Activated naive CD8-positive, alpha-beta T cell treated with anti-CD3 and anti-CD28 coated beads, Interleukin-2, amount 50 U/mL, for 24 hours (primary cell): ENCODE results near the gene AOC3.

Experiments used
- ATAC-seq: fragments of 150-1000 bp; cut with Tn5 transposase; one replicate; pipeline ENCODE4 v1.10.0; 2021
- DNase-seq: peaks from one replicate; pipeline ENCODE4 v3.0.0; 2021
- H3K27ac Mint-ChIP-seq: one replicate; pipeline ENCODE4 v1.8.0; 2021; ENCODE audit warnings: mild to moderate bottlenecking, mixed read lengths
- H3K27me3 Mint-ChIP-seq: one replicate; pipeline ENCODE4 v1.8.0; 2021; ENCODE audit warnings: mixed read lengths
- H3K36me3 Mint-ChIP-seq: one replicate; pipeline ENCODE4 v1.8.0; 2021; ENCODE audit warnings: low read depth, mixed read lengths
- H3K4me1 Mint-ChIP-seq: one replicate; pipeline ENCODE4 v1.8.0; 2021; ENCODE audit warnings: mixed read lengths
- H3K4me3 Mint-ChIP-seq: one replicate; pipeline ENCODE4 v1.8.0; 2021; ENCODE audit warnings: mild to moderate bottlenecking, moderate library complexity, mixed read lengths
- H3K9me3 Mint-ChIP-seq: one replicate; pipeline ENCODE4 v1.8.0; 2021; ENCODE audit warnings: mixed read lengths

Gene AOC3, protein sequence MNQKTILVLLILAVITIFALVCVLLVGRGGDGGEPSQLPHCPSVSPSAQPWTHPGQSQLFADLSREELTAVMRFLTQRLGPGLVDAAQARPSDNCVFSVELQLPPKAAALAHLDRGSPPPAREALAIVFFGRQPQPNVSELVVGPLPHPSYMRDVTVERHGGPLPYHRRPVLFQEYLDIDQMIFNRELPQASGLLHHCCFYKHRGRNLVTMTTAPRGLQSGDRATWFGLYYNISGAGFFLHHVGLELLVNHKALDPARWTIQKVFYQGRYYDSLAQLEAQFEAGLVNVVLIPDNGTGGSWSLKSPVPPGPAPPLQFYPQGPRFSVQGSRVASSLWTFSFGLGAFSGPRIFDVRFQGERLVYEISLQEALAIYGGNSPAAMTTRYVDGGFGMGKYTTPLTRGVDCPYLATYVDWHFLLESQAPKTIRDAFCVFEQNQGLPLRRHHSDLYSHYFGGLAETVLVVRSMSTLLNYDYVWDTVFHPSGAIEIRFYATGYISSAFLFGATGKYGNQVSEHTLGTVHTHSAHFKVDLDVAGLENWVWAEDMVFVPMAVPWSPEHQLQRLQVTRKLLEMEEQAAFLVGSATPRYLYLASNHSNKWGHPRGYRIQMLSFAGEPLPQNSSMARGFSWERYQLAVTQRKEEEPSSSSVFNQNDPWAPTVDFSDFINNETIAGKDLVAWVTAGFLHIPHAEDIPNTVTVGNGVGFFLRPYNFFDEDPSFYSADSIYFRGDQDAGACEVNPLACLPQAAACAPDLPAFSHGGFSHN

DNA sequence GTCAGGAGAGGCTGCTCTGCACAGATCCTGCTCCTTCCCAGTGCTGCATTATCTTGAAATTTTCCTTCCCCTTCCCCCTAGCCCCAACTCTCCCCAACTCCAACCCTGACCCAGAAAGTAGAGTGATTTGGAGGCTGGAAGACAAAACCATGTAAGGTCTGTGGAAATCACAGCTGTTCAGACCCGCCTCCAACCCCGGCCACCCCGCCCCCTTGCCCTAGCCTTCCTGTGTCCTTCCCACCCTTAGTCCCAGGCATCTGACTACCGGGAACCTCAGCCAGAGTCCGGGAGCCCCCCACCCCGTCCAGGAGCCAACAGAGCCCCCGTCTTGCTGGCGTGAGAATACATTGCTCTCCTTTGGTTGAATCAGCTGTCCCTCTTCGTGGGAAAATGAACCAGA lies at the start of gene AOC3:
Gene AOC3, plus strand, starts transcription at position 246 of the 400 bp plus-strand sequence. Its CDS starts 145 bp downstream, at position 391.
- Mint-ChIP-seq H3K27me3 (peaks cover 3% of the 10 kb centered on the region), H3K36me3 (no peaks in the 10 kb centered on the region), H3K9me3 (no peaks in the 10 kb centered on the region), H3K27ac (no peak within 1 kb of the TSS), H3K4me1 (peaks cover 15% of the 10 kb centered on the region), H3K4me3 (no peak within 1 kb of the TSS)
- DNase-seq (no peak), ATAC-seq (no peak)

DNA sequence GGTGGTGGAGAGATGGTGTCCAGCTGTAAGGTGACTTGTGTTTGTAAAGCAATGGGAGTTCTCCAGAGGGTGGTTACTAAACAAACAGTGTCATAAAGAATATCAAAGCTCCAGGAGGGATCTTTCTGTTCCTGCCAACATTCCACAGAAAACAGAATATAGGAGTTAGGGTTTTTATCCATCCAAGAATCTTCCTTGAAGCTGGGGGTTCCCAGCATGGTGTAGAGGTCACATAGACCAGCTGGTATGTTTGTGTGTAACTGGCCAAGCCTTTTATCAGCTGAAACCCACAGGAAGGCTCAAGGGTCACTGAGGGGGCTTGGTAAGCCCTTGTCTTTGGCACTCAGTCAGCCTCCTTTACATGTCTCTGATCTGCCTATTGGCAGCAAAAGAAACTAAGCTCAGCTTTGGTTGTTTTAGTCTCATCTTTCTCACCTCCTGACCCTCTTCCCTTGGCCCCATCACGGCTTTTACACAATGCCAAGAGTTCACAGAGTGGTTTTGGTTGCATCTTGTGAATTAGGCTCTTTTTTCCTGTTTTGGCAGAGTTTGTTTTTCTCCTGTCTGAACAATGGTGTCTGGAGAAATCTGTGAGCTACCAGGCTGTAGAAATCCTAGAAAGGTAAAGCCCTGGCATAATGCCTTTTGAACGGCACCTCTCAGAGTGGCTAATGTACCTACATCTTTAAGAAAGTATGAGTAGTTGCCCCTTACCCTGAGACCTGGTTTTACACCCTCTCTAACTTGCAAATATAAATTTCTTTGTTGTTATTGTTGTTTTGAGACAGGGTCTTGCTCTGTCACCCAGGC lies 47.7 kb upstream of the AOC3 start:
- no peak overlapping the region for H3K4me3 Mint-ChIP-seq
- H3K36me3 Mint-ChIP-seq: peaks cover 2% of the 10 kb centered on the region
- H3K9me3 Mint-ChIP-seq: peaks cover 4% of the 10 kb centered on the region
- peaks cover 2% of the 10 kb centered on the region for H3K27me3 Mint-ChIP-seq
- H3K27ac Mint-ChIP-seq: no peak overlapping the region
- H3K4me1 Mint-ChIP-seq: peaks cover 6% of the 10 kb centered on the region
- ATAC-seq (no peak), DNase-seq (no peak)

DNA sequence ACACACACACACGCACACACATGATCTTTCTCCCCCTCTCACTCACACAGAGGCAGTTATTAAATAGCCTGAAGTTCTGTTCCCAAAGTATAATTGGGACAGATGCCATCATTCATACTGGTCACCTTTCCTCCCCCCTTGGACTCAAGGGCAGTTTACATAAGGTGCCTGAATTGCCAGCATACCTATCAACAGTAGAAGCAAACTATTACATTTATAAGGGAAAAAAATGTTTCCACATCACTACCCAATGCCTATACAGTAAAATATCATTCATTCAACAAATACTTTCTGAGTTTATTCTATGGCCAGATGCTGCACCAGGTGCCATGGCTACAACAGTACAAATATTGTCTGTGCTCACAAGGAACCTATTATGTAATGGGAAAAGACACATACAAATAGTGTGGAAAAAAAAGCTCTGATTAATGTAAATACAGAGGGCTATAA lies 46.1 kb upstream of the AOC3 start:
- H3K27me3 Mint-ChIP-seq: no peaks in the 10 kb centered on the region
- H3K4me1 Mint-ChIP-seq: no peaks in the 10 kb centered on the region
- H3K4me3 Mint-ChIP-seq: no peak overlapping the region
- H3K9me3 Mint-ChIP-seq: no peaks in the 10 kb centered on the region
- no peaks in the 10 kb centered on the region for H3K36me3 Mint-ChIP-seq
- no peak overlapping the region for H3K27ac Mint-ChIP-seq
- ATAC-seq: no peak
- DNase-seq: no peak

DNA sequence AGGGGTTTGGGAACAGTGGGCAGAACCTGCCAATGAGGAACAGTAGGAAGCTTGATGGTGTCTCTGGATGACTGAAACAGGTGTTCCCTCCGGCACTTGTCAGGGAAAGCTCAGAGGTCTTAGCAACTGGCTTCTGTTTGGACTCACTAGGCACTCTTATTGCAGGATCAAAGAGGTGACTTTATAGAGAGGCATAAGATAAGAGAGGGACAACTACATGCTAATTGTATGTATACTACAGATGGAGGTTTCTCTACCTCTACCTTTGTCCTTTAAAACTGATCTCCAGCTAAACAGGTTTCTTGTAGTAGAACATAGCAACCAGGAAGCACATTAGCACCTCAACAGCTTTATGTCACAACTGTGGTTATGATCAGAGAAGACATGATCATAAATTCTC lies 44.8 kb upstream of the AOC3 start:
- no peaks in the 10 kb centered on the region for H3K27me3 Mint-ChIP-seq
- H3K4me1 Mint-ChIP-seq: no peaks in the 10 kb centered on the region
- no peak overlapping the region for H3K27ac Mint-ChIP-seq
- no peak overlapping the region for H3K4me3 Mint-ChIP-seq
- no peak for DNase-seq
- no peaks in the 10 kb centered on the region for H3K9me3 Mint-ChIP-seq
- peaks cover 9% of the 10 kb centered on the region for H3K36me3 Mint-ChIP-seq
- ATAC-seq: no peak

DNA sequence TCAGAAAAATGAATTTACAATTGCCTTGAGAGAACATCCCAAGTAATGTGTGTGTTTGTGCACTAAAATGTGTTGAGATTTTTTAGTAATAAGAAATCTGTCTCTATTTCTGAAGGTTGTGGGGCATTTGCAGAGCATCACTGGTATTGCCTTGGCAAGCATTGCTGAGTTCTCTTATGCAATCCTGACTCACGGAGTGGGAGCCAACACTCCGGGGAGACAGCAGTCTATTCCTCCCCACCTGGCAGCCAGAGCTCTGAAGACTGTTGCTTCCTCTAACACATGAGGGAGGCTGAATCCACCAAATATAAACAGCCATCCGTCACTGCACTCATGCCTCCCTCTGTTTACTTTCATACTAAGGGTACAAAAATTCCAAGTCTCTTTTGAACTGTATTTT lies 41.7 kb upstream of the AOC3 start:
- ATAC-seq: no peak
- peaks cover 17% of the 10 kb centered on the region for H3K36me3 Mint-ChIP-seq
- no peak for DNase-seq

DNA sequence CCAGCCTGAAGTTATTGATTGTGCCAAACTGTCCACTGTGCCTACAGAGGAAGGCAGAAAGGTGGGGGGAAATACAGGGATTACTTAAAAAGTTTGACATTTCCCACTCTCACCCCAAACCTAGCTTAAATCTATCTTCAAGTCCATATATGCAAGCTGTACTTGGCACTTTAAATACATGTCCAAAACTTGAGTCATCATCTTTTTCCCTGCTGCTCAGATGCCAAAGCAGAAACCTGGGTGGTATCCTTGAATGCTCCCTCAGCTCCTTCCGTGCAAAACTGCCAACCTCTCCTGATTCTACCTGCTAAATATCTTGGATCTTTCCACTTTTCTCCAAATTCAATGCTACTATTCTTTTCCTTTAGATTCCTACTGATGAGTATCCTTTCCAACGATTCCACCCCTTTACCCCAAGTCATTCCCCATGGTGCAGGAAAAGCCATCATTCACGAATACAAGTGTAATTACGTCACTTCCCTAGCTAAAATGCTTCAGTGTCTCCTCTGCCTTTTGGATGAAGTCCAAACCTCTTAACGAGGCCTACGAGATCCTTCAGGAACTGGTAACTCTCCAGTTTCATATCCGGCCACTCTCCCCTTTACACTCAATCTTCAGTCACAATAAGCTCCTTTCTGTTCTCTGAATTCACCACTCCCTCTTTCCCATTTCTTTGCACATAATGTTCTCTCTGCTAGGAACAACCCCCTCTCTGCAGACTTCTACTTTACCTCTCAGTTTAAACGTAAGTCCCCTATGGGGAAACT lies 36.2 kb upstream of the AOC3 start:
- Mint-ChIP-seq H3K27ac (no peak overlapping the region), H3K36me3 (peaks cover 53% of the 10 kb centered on the region)
- DNase-seq: no peak

More for the DNA sequence above, 41.7 kb upstream of the AOC3 start:
- Mint-ChIP-seq H3K9me3 (no peaks in the 10 kb centered on the region), H3K4me3 (no peak overlapping the region), H3K4me1 (no peaks in the 10 kb centered on the region), H3K27me3 (no peaks in the 10 kb centered on the region), H3K27ac (no peak overlapping the region)

DNA sequence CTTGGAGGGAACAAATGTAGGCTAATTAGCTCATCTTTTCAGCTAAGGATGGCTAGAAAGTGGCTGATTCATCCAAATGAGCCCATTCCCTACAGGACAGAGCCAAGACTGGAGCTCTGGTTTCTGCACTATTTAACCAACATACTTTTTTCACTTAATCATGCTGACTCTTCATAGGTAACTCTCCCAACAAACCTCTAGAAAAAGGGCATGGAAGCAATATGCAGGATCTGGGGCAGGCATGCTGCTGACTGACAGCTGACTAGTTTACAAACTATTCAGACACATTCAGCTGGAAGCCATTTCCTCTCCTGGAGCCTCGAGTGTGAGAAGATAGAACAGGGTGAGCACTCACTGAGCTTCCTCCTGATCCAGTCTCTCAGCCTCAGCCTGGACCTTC lies 33.1 kb upstream of the AOC3 start:
- H3K4me1 Mint-ChIP-seq: peaks cover 24% of the 10 kb centered on the region
- H3K36me3 Mint-ChIP-seq: peaks cover 56% of the 10 kb centered on the region
- no peaks in the 10 kb centered on the region for H3K27me3 Mint-ChIP-seq
- H3K27ac Mint-ChIP-seq: no peak overlapping the region
- H3K9me3 Mint-ChIP-seq: no peaks in the 10 kb centered on the region
- ATAC-seq (no peak), DNase-seq (no peak)
- no peak overlapping the region for H3K4me3 Mint-ChIP-seq

More for the DNA sequence above, 36.2 kb upstream of the AOC3 start:
- no peaks in the 10 kb centered on the region for H3K9me3 Mint-ChIP-seq
- H3K27me3 Mint-ChIP-seq: no peaks in the 10 kb centered on the region
- no peak overlapping the region for H3K4me3 Mint-ChIP-seq
- no peak for ATAC-seq
- no peaks in the 10 kb centered on the region for H3K4me1 Mint-ChIP-seq

DNA sequence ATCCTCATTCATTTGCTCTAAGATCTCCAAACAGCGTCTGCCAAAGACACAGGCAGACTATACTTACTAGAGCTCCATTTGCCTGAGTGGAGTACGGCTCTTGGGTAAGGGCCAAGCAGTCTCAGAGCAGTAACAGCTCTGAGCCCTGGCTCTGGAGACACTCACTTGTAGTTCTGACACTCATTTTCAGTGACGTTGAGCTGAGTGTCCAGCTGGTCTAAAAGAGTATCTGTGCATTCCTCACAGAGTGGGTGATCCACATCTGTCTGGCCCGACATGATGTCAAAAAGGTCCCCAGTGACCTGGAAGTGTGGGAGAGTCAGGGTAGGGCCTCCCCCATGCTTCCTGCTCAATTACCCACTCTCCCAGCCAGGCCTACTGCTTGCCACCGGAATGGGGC lies 32.6 kb upstream of the AOC3 start:
- DNase-seq: no peak
- Mint-ChIP-seq H3K36me3 (peaks cover 56% of the 10 kb centered on the region), H3K4me1 (peaks cover 26% of the 10 kb centered on the region), H3K27ac (no peak overlapping the region), H3K9me3 (no peaks in the 10 kb centered on the region), H3K27me3 (no peaks in the 10 kb centered on the region), H3K4me3 (no peak overlapping the region)
- ATAC-seq: no peak

DNA sequence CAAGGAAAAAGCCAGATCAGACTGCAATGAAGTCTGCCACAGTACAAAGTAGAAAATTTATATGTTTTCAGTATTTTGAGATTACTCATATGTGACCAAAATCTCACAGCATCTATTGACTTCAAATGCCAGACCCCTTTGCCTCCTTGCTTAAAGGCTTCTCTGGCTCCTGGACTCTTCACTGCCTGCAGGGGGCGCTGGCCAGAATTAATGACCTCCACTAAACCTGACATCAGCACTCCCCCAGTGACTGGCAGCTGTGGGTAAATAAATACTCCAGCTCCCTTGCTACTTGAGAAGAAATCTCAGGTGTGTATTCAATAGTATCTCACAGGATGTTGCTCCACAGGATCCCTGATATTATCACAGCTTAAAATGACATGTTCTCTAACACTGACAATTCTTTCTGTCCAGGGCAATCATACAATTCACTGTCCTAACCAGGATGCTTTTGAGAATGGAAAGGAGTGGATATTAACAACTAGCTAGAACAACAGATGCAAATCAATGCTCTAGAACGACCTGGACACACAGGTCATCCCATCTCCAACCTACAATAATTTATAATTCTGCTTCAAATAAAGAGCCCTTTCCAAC lies 31.0 kb upstream of the AOC3 start:
- H3K4me1 Mint-ChIP-seq: peaks cover 35% of the 10 kb centered on the region
- H3K36me3 Mint-ChIP-seq: peaks cover 40% of the 10 kb centered on the region
- peak; percentile 79 for DNase-seq
- no peak overlapping the region for H3K4me3 Mint-ChIP-seq
- H3K27me3 Mint-ChIP-seq: no peaks in the 10 kb centered on the region
- peak overlapping the region; percentile 5 for H3K27ac Mint-ChIP-seq
- no peaks in the 10 kb centered on the region for H3K9me3 Mint-ChIP-seq
- peak; percentile 30 for ATAC-seq

DNA sequence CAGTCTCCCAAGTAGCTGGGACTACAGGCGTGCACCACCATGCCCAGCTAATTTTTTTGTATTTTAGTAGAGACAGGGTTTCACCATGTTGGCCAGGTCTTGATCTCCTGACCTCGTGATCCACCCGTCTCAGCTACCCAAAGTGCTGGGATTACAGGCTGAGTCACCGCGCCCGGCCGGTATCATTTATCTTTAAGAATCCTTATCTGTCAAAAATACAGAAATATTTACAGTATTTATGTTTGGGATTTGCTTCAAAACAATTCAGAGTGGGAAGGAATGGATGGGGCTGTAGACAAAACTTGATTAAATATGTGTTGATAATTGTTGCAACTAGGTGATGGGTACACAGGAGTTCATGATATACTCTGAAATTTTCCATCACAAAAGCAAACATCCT lies 29.8 kb upstream of the AOC3 start:
- ATAC-seq (no peak), DNase-seq (no peak)
- Mint-ChIP-seq H3K36me3 (peaks cover 32% of the 10 kb centered on the region), H3K27me3 (no peaks in the 10 kb centered on the region), H3K4me3 (no peak overlapping the region), H3K9me3 (no peaks in the 10 kb centered on the region), H3K27ac (no peak overlapping the region), H3K4me1 (peaks cover 35% of the 10 kb centered on the region)

DNA sequence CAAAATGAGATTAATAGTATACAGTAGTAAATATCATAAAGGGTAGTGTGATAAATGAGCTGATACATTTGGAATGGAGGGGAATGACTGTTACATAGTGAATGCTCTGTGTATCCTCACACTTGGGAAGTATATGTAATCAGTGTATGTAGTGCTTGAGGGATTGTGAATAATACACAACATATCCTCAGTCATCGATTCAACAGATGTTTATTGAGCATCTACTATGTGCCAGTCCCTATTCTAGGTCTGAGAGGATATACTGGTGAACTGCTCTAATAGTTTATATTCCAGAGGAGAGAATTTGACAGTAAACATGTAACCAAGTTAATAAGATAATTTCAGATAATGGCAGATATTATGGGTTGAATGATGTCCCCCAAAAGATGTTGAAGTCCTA lies 23.5 kb upstream of the AOC3 start:
- Mint-ChIP-seq H3K36me3 (peaks cover 2% of the 10 kb centered on the region), H3K9me3 (no peaks in the 10 kb centered on the region), H3K4me3 (no peak overlapping the region), H3K27me3 (peaks cover 3% of the 10 kb centered on the region), H3K27ac (no peak overlapping the region), H3K4me1 (peaks cover 23% of the 10 kb centered on the region)
- no peak for ATAC-seq
- no peak for DNase-seq

DNA sequence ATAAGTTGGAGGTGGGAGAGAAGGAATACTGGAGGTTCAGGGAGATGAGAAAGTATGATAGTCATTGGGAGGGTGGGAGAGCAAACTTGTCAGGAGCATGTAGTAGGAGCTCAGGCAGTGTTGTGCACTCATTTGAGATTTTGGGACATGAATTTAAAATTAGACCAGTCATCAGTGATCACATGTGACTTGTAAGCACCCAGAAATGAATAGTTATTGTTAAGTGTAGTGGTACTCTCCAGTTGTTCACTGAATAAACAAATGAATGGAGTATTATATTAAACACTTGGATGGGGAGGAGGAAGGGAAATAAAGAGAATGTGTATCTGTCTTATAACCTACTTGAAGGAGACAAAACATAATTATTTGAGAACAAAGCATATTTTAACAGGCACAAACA lies 20.0 kb upstream of the AOC3 start:
- no peak for ATAC-seq
- H3K27me3 Mint-ChIP-seq: peaks cover 3% of the 10 kb centered on the region
- H3K27ac Mint-ChIP-seq: no peak overlapping the region
- H3K4me1 Mint-ChIP-seq: peaks cover 25% of the 10 kb centered on the region
- no peak for DNase-seq
- H3K4me3 Mint-ChIP-seq: no peak overlapping the region
- peaks cover 18% of the 10 kb centered on the region for H3K36me3 Mint-ChIP-seq
- H3K9me3 Mint-ChIP-seq: no peaks in the 10 kb centered on the region

DNA sequence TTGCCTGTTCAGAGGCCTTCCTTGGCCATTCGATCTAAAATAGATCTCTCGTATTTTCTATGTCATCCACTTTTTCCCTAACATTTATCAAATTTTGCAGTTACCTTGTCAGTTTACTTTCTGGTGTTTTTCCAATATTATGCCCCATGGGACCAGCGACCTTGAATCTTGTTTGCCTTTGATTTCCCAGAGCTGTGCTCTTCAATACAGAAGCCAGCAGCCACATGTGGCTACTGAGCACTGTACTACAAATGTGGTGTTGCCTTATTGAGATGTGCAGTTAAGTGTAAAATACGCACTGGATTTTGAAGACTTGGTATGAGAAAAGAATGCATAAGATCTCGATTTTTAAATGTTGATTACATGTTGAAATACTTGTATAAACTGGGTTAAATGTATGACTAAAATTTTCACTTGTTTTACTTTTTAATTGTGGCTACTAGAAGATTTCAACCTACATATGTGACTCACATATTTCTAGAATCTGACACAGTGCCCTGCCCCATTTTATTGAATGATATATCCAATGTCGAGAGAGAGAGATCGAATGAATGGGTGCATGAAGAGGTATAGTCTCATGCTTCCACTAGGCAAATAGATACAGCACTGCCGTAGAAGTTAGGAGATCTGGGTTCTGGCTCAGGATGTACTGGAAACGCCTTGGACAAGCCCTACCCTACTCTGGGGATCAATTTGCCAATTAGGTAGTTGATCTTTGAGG lies 18.6 kb upstream of the AOC3 start:
- H3K4me1 Mint-ChIP-seq: peaks cover 29% of the 10 kb centered on the region
- DNase-seq: no peak
- peak; percentile 21 for ATAC-seq
- peak overlapping the region; percentile 96 for H3K4me3 Mint-ChIP-seq
- peaks cover 26% of the 10 kb centered on the region for H3K36me3 Mint-ChIP-seq
- H3K9me3 Mint-ChIP-seq: no peaks in the 10 kb centered on the region
- peaks cover 2% of the 10 kb centered on the region for H3K27me3 Mint-ChIP-seq
- peak overlapping the region; percentile 99 for H3K27ac Mint-ChIP-seq
